K562 (cell line): ENCODE data around the gene PLEKHM2. TPM values are rescaled to one million over a fixed set of nuclear protein-coding genes. Genes with fewer than 3 reads are reported as not detected.

Source experiments
- CBFA2T3 ChIP-seq: fragments of 450-650 bp; IDR thresholded peaks from 2 replicates; pipeline ENCODE4 v1.6.1; 2017
- CEBPB ChIP-seq: fragments of 450-650 bp; IDR thresholded peaks from 2 replicates; pipeline ENCODE4 v1.6.1; 2016; ENCODE audit warnings: missing genetic modification characterization, missing compliant biosample characterization
- CREM ChIP-seq: IDR thresholded peaks from 2 replicates; pipeline ENCODE4 v1.6.1; 2014; ENCODE audit warnings: antibody characterized with exemption, low read depth
- CTCF ChIP-seq, 3 experiments: IDR thresholded peaks in 2 of 3; conservative IDR thresholded peaks in 1 of 3; 2 replicates each; pipeline ENCODE4 v1.5.1; 2011 to 2012; ENCODE audit warnings: low read length in 3 of 3, mild to moderate bottlenecking in 3 of 3, control low read depth in 2 of 3, improper control_type of control experiment in 1 of 3, inconsistent platforms in 1 of 3, low read depth in 1 of 3, mixed read lengths in 1 of 3, moderate library complexity in 1 of 3; ENCODE audit not compliant: insufficient read depth in 2 of 3
- HINFP ChIP-seq: fragments of 450-650 bp; conservative IDR thresholded peaks from 2 replicates; pipeline ENCODE4 v1.6.1; 2016; ENCODE audit warnings: missing genetic modification characterization, low read depth, mild to moderate bottlenecking, control low read depth, missing compliant biosample characterization
- IRF1 ChIP-seq: sonication (generic); formaldehyde crosslinking; IDR thresholded peaks from 2 replicates; pipeline ENCODE4 v1.8.0; 2022; ENCODE audit warnings: missing genetic modification reagents, mild to moderate bottlenecking, borderline replicate concordance
- MCM5 ChIP-seq: fragments of 450-650 bp; IDR thresholded peaks from 2 replicates; pipeline ENCODE4 v1.6.1; 2016; ENCODE audit warnings: low read depth
- MITF ChIP-seq: IDR thresholded peaks from 2 replicates; pipeline ENCODE4 v1.6.1; 2014; ENCODE audit warnings: antibody characterized with exemption
- NFIX ChIP-seq: fragments of 250-450 bp; sonication (Bioruptor Pico); IDR thresholded peaks from 2 replicates; pipeline ENCODE4 v1.4.0; 2020; ENCODE audit warnings: low read depth, mild to moderate bottlenecking, moderate library complexity
- NONO ChIP-seq, 2 experiments: fragments of 200-400 bp in 1 of 2; fragments of 450-650 bp in 1 of 2; formaldehyde crosslinking in 1 of 2; IDR thresholded peaks; 2 replicates each; pipeline ENCODE4 v1.6.1; 2017; ENCODE audit warnings: low read depth in 2 of 2, mild to moderate bottlenecking in 2 of 2, moderate library complexity in 2 of 2, low read length in 1 of 2
- POLR2A ChIP-seq: fragments of 450-650 bp; conservative IDR thresholded peaks from 2 replicates; pipeline ENCODE4 v1.6.1; 2016
- PURB ChIP-seq: sonication (generic); formaldehyde crosslinking; IDR thresholded peaks from 2 replicates; pipeline ENCODE4 v1.9.0; 2021; ENCODE audit warnings: low read depth, mild to moderate bottlenecking, missing genetic modification reagents
- RB1 ChIP-seq: fragments of 450-650 bp; IDR thresholded peaks from 2 replicates; pipeline ENCODE4 v1.6.1; 2017; ENCODE audit warnings: low read depth, mild to moderate bottlenecking
- SUPT5H ChIP-seq: fragments of 450-650 bp; IDR thresholded peaks from 2 replicates; pipeline ENCODE4 v1.6.1; 2016
- TAF1 ChIP-seq: IDR thresholded peaks from 2 replicates; pipeline ENCODE4 v1.6.1; 2011; ENCODE audit warnings: mild to moderate bottlenecking, low read length, moderate library complexity; ENCODE audit not compliant: insufficient read depth, control insufficient read depth, severe bottlenecking; ENCODE audit errors: extremely low read depth
- TFAP4 ChIP-seq: sonication (generic); formaldehyde crosslinking; IDR thresholded peaks from 2 replicates; pipeline ENCODE4 v1.8.0; 2022; ENCODE audit warnings: missing genetic modification reagents, mild to moderate bottlenecking, moderate library complexity, borderline replicate concordance
- ZBTB8A ChIP-seq: fragments of 450-650 bp; IDR thresholded peaks from 2 replicates; pipeline ENCODE4 v1.6.1; 2018; ENCODE audit warnings: mild to moderate bottlenecking, moderate library complexity; ENCODE audit not compliant: partially characterized antibody
- ZC3H8 ChIP-seq: fragments of 450-650 bp; IDR thresholded peaks from 2 replicates; pipeline ENCODE4 v1.6.1; 2017
- ZNF12 ChIP-seq: sonication (generic); formaldehyde crosslinking; IDR thresholded peaks from 2 replicates; pipeline ENCODE4 v1.4.0; 2020; ENCODE audit warnings: mild to moderate bottlenecking, missing genetic modification reagents
- ZNF384 ChIP-seq: IDR thresholded peaks from 2 replicates; pipeline ENCODE4 v1.6.1; 2012; ENCODE audit warnings: low read depth, low read length, improper control_type of control experiment
- ZNF511 ChIP-seq: sonication (generic); formaldehyde crosslinking; IDR thresholded peaks from 2 replicates; pipeline ENCODE4 v1.8.0; 2022; ENCODE audit warnings: mild to moderate bottlenecking, missing genetic modification reagents
- ZNF584 ChIP-seq: fragments of 200-800 bp; sonication (Bioruptor generic); IDR thresholded peaks from 2 replicates; pipeline ENCODE4 v1.6.1; 2016; ENCODE audit warnings: low read depth, mild to moderate bottlenecking, missing genetic modification characterization, missing compliant biosample characterization
- polyA plus RNA-seq, 8 experiments: library from polyadenylated mRNA; depleted of rRNA in 4 of 8; stranded (reverse) in 5 of 8; unstranded in 3 of 8; fragments of >200 nt; fragmentation: Nextera tagmentation in 2 of 8; fragmentation: Illumina TruSeq in 1 of 8; extraction: Ambion mirVana in 2 of 8; extraction: Trizol in 1 of 8; gene quantifications; 2 replicates each; pipeline versions ENCODE4 v1.2.1 to v1.2.3, GENCODE V29; 2011 to 2014; ENCODE audit warnings: inconsistent platforms in 1 of 8, missing spikeins in 1 of 8
- total RNA-seq, 7 experiments: library from RNA; depleted of rRNA in 6 of 7; stranded (reverse); fragments of >200 nt in 6 of 7; fragmentation: Illumina TruSeq in 2 of 7; extraction: Trizol in 2 of 7; gene quantifications; 2 replicates each; pipeline versions ENCODE4 v1.2.1 to v1.2.3, GENCODE V29; 2011 to 2021; ENCODE audit warnings: low replicate concordance in 1 of 7

The PLEKHM2 gene
- total and polyA plus RNA-seq, 9 of the 15 experiments (the other 6 are each of a cell fraction or from before 2014, with no cell fraction given), result 0.27 to 63.7 (median 33.2) TPM

GRCh38 chr1:15684468-15685291 lies 560 bp downstream of the PLEKHM2 start (continued):
- TF ChIP-seq HINFP (tag), result no peak
- no peak for TF ChIP-seq ZNF511 (CRISPR knock-in tag)
- no peak for TF ChIP-seq MITF
- TF ChIP-seq ZNF584, result no peak
- 0 out of 4 replicates have a peak, but pooled peaks of 1 of the 2 experiments have one; percentile 13 for TF ChIP-seq NONO (IDR thresholded peaks at IDR 0.05; ENCODE audit: low read depth in 2 of 2, low read length in 1 of 2)
- TF ChIP-seq ZC3H8, result no peak
- TF ChIP-seq POLR2A, result peak; percentile 22; the same call in 1 of the 2 replicates
- TF ChIP-seq CTCF (IDR thresholded peaks at IDR 0.05 in 2 of 3, conservative IDR thresholded peaks at IDR 0.05 in 1 of 3; ENCODE audit: insufficient read depth in 2 of 3, low read depth in 1 of 3, low read length in 3 of 3), result no peak; a peak in 1 of 6 replicates
- no peak for TF ChIP-seq IRF1
- TF ChIP-seq CBFA2T3, result peak; percentile 38; the same call in 1 of the 2 replicates
- TF ChIP-seq ZNF384, result no peak
- TF ChIP-seq RB1, result no peak
- no peak for TF ChIP-seq SUPT5H
- no peak for TF ChIP-seq CEBPB (tag)
- no peak for TF ChIP-seq ZBTB8A
- no peak for TF ChIP-seq CREM
- TF ChIP-seq TFAP4, result no peak
- TF ChIP-seq NFIX (CRISPR knock-in tag), result no peak
- no peak for TF ChIP-seq ZNF12 (CRISPR knock-in tag)
- no peak for TF ChIP-seq MCM5
- no peak for TF ChIP-seq PURB (CRISPR knock-in tag)
- peak; percentile 63 for TF ChIP-seq TAF1
